ENCODE measurements around the gene CASTOR1. TPM values are rescaled to one million over a fixed set of nuclear protein-coding genes. Genes with fewer than 3 reads are reported as not detected.

The CASTOR1 gene
- total RNA-seq, 1 donor from 2014 or later, result 9.8 TPM

DNA sequence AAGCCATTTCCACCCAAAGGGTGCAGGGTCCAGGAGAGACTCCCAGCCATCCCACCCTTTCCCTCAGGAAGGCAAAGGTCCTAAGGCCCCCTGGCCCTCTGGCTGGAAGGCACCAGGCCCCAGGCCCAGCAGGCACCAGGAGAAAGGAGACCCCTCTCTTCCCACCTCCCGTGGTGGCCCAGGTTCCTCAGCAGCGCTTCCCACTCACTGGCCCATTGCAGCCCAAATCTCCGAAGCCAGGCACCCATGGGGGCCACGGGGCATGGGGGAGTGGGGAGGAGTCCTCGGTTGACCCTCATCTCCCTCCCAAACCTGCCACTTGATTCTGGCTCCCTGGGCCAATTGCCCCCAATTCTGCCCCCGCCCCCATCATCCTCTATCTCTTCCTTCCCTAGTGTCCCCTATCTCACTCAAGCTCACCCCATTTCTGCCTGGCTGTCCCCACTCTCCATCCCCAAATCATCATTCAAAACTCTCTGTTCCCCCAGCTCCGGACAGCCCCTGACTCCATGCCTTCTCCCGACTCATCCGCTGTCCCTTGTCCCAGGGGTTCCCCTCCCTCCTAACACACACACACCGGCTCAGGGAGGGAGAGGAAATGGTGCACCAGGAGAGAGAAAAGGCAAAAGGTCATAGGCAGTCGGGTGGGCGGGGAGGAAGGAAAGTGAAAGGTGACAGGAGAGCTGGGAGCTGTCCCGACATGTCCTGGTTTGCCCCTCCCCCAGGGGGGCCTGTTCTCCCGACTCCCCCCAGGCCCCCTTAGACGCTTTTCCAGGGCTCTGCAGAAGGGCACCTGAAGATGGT lies 43.9 kb downstream of the CASTOR1 start:
- DNase-seq (ENCODE audit: low read depth), result no peak

- DNase-seq (ENCODE audit: low read depth), result no peak
These were observed 44.7 kb downstream of the CASTOR1 start for GRCh38 chr22:30244641-30245040.

- no peak for DNase-seq (ENCODE audit: low read depth)
These were observed 45.2 kb downstream of the CASTOR1 start for GRCh38 chr22:30244066-30244465.

GRCh38 chr22:30243661-30244060 lies 45.6 kb downstream of the CASTOR1 start:
- DNase-seq (ENCODE audit: low read depth), result no peak

GRCh38 chr22:30241576-30242371 lies 47.5 kb downstream of the CASTOR1 start:
- no peak for DNase-seq (ENCODE audit: low read depth)

DNA sequence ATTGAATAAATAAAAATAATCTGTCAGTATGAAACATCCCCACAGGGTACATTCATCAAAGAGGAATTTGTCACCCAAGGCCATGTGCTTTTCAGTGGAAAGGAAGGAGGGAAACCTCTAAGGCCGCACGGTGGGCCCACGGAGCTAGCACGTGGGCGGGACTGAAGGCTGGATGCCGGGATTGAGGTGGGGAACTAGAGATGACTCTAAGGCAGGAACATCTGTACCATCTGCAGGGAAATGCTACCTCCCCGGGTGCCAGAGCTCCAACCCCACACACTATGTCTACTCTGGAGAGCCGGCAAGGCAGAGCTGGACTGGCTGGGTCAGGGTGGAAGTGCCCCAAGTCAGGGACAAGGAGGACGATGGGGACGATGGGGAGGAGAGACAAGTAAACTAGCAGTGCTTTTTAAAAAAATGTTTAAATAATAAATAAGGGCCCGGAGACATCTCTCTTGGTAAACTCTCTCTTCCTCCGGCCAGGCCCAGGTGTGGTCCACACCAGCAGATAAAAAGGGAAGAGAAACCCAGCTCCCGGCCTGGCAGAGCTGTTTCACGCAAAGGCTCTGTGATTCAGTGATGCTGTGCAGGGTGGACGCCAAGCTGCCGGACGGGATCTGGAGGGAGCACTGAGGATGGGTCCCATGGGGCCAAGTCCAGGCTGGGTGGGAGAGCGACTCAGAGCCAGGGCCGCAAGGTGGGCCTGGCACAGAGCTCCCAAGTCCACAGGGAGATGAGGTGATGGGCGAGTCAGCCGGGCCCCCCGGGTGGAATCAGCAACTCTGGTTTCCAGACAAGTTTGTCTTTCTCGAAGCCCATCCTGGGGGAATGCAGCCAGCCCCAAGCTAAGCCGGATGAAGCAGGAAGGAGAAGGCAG lies 48.5 kb downstream of the CASTOR1 start:
- DNase-seq (ENCODE audit: low read depth), result no peak

DNA sequence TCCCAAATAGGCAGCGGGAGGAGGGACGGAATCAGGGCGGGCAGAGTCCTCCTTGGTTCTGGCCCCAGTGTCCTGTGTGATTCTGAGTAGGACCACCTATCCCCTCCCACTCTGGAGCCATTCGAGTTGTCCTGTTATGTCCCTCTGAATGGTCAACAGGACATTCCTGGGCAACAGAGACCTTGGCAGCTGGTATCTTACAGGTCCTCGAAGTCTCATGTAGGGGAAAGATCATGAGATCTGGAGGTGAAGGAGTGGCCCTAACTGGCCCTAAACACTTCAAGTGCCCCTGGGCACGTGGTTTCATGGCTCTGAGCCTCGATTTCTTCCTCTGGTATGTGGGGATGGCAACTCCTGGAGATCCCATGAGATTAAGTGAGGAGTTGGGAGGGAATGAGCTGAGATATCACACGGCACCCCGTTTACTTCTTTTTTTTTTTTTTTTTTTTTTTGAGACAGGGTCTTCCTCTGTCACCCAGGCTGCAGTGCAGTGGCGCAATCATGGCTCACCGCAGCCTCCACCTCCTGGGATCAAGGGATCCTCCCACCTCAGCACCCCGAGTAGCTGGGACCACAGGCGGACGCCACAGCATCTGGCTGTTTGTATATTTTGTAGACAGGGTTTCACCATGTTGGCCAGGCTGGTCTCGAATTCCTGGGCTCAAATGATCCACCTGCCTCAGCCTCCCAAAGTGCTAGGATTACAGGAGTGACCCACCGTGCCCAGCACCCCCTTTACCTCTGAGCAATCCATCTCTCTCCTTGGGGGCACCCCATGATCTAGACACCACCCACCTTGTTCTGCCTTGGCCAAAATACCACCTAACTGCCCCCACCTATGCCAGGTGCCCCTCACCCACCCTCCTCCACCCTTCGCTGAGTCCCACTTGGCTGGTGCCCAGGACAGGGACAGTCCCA lies 49.6 kb downstream of the CASTOR1 start:
- DNase-seq (ENCODE audit: low read depth), result no peak

DNA sequence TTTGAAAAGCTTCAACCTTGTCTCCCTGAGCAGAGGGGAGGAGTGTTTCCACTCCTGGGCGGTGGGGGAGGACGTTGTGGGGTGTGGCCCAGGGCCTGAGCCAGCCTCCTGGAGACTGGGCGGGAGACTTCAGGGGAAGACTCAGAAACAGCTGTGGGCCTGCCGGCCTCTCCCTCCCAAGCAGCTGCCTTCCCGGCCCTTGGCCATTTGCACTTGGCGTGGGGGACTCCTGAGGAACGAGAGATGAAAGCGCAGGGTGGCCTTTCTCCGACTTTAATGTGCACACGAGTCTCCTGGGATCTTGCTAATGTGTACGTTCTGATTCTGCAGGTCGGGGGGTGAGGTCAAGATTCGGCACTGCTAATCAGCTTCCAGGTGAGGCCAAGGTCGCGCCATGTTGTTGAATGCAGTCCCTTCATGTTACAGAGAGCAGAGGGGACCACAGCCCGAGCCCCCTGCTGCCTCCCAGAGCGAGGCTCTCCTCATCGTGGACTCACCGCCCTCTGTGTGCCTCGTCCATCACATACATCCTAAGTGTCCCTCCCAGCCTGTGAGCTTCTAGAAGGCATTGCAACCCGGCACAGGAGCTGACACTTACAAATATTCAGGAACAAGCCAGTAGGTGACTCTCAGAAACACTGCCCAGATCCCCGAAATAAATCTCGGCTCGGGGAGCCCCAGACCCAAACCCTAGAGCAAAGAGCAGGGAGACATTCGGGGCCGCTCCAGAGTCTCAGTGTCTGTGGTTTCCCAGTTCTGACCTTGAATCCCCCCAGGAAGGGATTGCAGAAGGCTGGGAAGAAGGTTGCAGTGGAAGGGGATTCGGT lies 50.4 kb downstream of the CASTOR1 start:
- DNase-seq (ENCODE audit: low read depth), result peak; percentile 61

- no peak for DNase-seq (ENCODE audit: low read depth)
These were observed 51.2 kb downstream of the CASTOR1 start for GRCh38 chr22:30238136-30238535.

DNA sequence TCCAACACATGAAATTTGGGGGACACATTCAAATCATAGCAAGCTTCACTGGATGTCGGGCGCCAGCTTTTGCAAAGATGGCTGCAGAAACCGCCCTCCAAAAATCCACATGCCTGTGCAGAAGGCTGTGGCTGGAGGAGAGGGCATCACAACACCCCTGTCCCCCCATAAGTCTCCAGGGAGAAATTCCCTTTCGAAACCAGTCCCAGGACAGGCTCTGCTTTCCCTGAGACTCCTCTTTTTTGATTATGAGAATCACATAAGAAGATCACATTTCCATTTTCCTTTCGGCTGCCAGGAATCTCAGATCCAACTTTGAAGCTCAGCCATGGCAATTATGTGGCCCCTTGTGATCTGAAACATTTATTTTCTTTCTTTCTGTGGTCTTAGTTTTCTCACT lies 52.4 kb downstream of the CASTOR1 start:
- DNase-seq (ENCODE audit: low read depth), result no peak

- DNase-seq (ENCODE audit: low read depth), result peak; percentile 97
These were observed 53.6 kb downstream of the CASTOR1 start for GRCh38 chr22:30235687-30236170.

Other genes starting within 250 kb of the CASTOR1 start
- 1.0 TPM in 1 of 2 replicates, not detected in the other for gene HORMAD2, start 209.0 kb downstream of the CASTOR1 start, total RNA-seq
- gene LIF, start 42.7 kb downstream of the CASTOR1 start, total RNA-seq, result 58.1 and 84.0 TPM in 2 replicates
- not detected in 2 replicates for gene OSM, start 22.7 kb downstream of the CASTOR1 start, total RNA-seq
- gene TBC1D10A, start 37.4 kb upstream of the CASTOR1 start, total RNA-seq, result 21.4 and 23.6 TPM in 2 replicates
- gene SF3A1, start 67.4 kb upstream of the CASTOR1 start, total RNA-seq, result 9.6 and 42.1 TPM in 2 replicates
- gene CCDC157, start 67.5 kb upstream of the CASTOR1 start, total RNA-seq, result 2.6 and 12.1 TPM in 2 replicates
- gene RNF215, start 97.9 kb upstream of the CASTOR1 start, total RNA-seq, result 29.3 and 33.2 TPM in 2 replicates
- gene SEC14L2, start 107.5 kb upstream of the CASTOR1 start, total RNA-seq, result 57.3 and 97.9 TPM in 2 replicates
- 26.5 and 45.3 TPM in 2 replicates for gene MTFP1, start 136.3 kb upstream of the CASTOR1 start, total RNA-seq
- gene SEC14L3, start 182.5 kb upstream of the CASTOR1 start, total RNA-seq, result not detected in 2 replicates
- gene SEC14L4, start 216.2 kb upstream of the CASTOR1 start, total RNA-seq, result 1.2 TPM in 1 of 2 replicates, not detected in the other